ENCODE data around the gene KDM7A. TPM values are rescaled to one million over a fixed set of nuclear protein-coding genes. Genes with fewer than 3 reads are reported as not detected.
"Not testable (repeated sequence)": the region's sequence is repeated elsewhere in the genome, so short reads cannot be mapped to it uniquely, and the experiment has no call there.

KDM7A gene
- total RNA-seq, 1 donor from 2014 or later = 28.1 TPM

DNA sequence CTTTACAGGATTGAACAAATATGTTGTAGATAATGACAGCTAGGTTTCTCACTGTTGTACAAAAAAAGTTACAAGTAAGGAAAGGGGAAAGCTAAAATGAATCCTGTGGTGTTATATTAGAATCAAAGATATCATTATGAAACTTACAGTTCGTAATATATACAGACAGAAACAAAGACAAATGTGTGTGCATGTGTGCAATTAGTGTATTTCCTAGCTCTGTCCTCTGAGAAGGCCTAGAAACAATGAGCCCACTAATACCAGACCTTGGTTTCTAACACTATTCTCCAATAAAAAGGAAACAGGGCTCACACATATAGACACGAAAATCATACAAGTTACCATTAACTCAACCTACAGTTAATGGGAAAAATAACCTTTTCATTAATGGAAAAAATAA, 8.0 kb downstream of the KDM7A start:
- H3K36me3 Mint-ChIP-seq (ENCODE audit: low read depth) = peaks cover 14% of the 10 kb centered on the region
- H3K9me3 Mint-ChIP-seq = no peaks in the 10 kb centered on the region
- H3K4me3 Mint-ChIP-seq = no peak overlapping the region
- no peak overlapping the region for H3K27ac Mint-ChIP-seq
- H3K4me1 Mint-ChIP-seq (ENCODE audit: low read depth) = peaks cover 83% of the 10 kb centered on the region
- no peaks in the 10 kb centered on the region for H3K27me3 Mint-ChIP-seq (ENCODE audit: insufficient read depth)
- intact Hi-C loops (cut with micrococcal nuclease) = loop anchor here (1.0 kb wide), 1 partner anchor 9 kb away; no protein-coding TSS in a partner anchor
- no peak for DNase-seq (ENCODE audit: low spot score)

DNA sequence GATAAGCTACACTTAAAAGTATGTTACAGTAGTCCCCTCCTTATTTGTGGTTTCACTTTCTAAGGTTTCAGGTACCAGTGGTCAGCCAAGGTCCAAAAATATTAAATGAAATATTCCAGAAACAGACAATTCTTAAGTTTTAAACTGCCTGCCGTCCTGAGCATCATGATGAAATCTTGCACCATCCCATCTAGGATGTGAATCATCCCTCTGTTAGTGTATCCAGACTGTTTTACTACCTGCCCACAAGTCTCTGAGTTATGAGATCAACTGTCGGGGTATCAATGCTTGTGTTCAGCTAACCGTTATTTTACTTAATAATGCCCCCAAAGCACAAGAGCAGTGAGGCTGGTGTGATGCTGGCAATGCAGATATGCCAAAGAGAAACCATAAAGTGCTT, 11.4 kb downstream of the KDM7A start:
- H3K27me3 Mint-ChIP-seq (ENCODE audit: insufficient read depth) = no peaks in the 10 kb centered on the region
- peak overlapping the region; percentile 52 for H3K27ac Mint-ChIP-seq
- peaks cover 5% of the 10 kb centered on the region for H3K36me3 Mint-ChIP-seq (ENCODE audit: low read depth)
- H3K4me1 Mint-ChIP-seq (ENCODE audit: low read depth) = peaks cover 84% of the 10 kb centered on the region
- H3K4me3 Mint-ChIP-seq = peak overlapping the region; percentile 28
- intact Hi-C loops (cut with micrococcal nuclease) = no loop called here
- DNase-seq (ENCODE audit: low spot score) = no peak
- H3K9me3 Mint-ChIP-seq = no peaks in the 10 kb centered on the region

DNA sequence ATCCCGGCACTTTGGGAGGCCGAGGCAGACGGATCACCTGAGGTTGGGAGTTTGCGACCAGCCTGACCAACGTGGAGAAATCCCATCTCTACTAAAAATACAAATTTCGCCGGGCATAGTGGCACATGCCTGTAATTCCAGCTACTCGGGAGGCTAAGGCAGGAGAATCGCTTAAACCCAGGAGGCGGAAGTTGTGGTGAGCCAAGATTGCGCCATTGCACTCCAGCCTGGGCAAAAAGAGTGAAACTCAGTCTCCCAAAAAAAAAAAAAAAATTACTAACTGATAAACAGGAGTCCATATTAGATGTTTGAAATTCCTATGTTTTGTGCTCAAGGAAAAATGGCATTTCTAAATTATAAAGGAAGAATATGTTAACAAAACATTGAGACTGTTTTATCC, 14.7 kb downstream of the KDM7A start:
- Mint-ChIP-seq H3K27ac (peak overlapping the region; percentile 29), H3K4me1 (ENCODE audit: low read depth) (peaks cover 72% of the 10 kb centered on the region)
- intact Hi-C loops (cut with micrococcal nuclease) = not testable (repeated sequence)

GRCh38 chr7:140161047-140161446, 15.7 kb downstream of the KDM7A start:
- Mint-ChIP-seq H3K27ac (peak overlapping the region; percentile 62), H3K4me1 (ENCODE audit: low read depth) (peaks cover 73% of the 10 kb centered on the region), H3K36me3 (ENCODE audit: low read depth) (peaks cover 13% of the 10 kb centered on the region), H3K9me3 (no peaks in the 10 kb centered on the region), H3K4me3 (peak overlapping the region; percentile 8), H3K27me3 (ENCODE audit: insufficient read depth) (no peaks in the 10 kb centered on the region)
- intact Hi-C loops (cut with micrococcal nuclease) = loop anchor here (2.0 kb wide), 1 partner anchor 14 kb away; no protein-coding TSS in a partner anchor
- DNase-seq (ENCODE audit: low spot score) = no peak

More for the DNA sequence above, 14.7 kb downstream of the KDM7A start:
- not testable (repeated sequence) for H3K9me3 Mint-ChIP-seq; DNase-seq (ENCODE audit: low spot score); H3K27me3 Mint-ChIP-seq (ENCODE audit: insufficient read depth); H3K4me3 Mint-ChIP-seq
- H3K36me3 Mint-ChIP-seq (ENCODE audit: low read depth) = peaks cover 11% of the 10 kb centered on the region

GRCh38 chr7:140160308-140160707, 16.5 kb downstream of the KDM7A start:
- Mint-ChIP-seq H3K36me3 (ENCODE audit: low read depth) (peaks cover 13% of the 10 kb centered on the region), H3K27ac (peak overlapping the region; percentile 62), H3K4me3 (peak overlapping the region; percentile 8), H3K9me3 (no peaks in the 10 kb centered on the region), H3K27me3 (ENCODE audit: insufficient read depth) (no peaks in the 10 kb centered on the region), H3K4me1 (ENCODE audit: low read depth) (peaks cover 73% of the 10 kb centered on the region)
- no peak for DNase-seq (ENCODE audit: low spot score)
- intact Hi-C loops (cut with micrococcal nuclease) = loop anchor here (1.0 to 2.0 kb wide), 2 partner anchors 9 to 14 kb away; no protein-coding TSS in a partner anchor

GRCh38 chr7:140159497-140159896, 17.3 kb downstream of the KDM7A start:
- H3K4me1 Mint-ChIP-seq (ENCODE audit: low read depth) = peaks cover 71% of the 10 kb centered on the region
- no peak for DNase-seq (ENCODE audit: low spot score)
- H3K27me3 Mint-ChIP-seq (ENCODE audit: insufficient read depth) = no peaks in the 10 kb centered on the region
- no peak overlapping the region for H3K27ac Mint-ChIP-seq
- peaks cover 13% of the 10 kb centered on the region for H3K36me3 Mint-ChIP-seq (ENCODE audit: low read depth)
- H3K4me3 Mint-ChIP-seq = no peak overlapping the region
- intact Hi-C loops (cut with micrococcal nuclease) = no loop called here
- H3K9me3 Mint-ChIP-seq = no peaks in the 10 kb centered on the region

DNA sequence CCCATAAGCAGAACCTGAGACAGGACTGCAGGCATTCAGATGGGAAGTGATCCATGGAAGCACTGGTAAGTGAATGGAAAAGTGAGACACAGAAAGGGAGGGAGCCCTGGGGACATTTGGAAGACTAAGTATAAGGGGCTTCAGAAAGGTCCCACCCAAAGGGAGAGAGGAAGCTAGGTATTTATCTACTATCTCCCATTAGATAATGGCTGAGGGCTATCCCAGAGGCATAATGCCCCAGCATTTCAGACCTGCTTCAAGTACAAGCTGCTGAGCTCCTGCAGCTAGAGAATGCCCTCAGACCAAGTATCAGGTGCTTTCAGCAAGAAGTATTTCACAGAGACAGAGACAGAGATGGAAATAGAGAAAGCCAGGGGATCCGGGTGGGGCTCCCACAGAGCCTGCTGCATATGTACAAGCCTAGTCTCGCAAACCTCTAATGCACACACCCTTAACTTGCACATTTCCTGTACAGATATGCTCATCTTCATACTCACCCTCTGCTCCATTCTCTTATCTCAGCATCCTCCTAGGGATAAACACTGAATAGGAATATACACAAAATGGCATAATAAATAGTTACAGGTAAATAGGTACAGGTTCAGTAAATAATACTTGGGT, 20.2 kb downstream of the KDM7A start:
- no peak for DNase-seq (ENCODE audit: low spot score)
- Mint-ChIP-seq H3K4me3 (no peak overlapping the region), H3K4me1 (ENCODE audit: low read depth) (peaks cover 59% of the 10 kb centered on the region), H3K27ac (peak overlapping the region; percentile 48), H3K36me3 (ENCODE audit: low read depth) (peaks cover 17% of the 10 kb centered on the region), H3K27me3 (ENCODE audit: insufficient read depth) (no peaks in the 10 kb centered on the region), H3K9me3 (no peaks in the 10 kb centered on the region)
- intact Hi-C loops (cut with micrococcal nuclease) = no loop called here

- no peak for DNase-seq (ENCODE audit: low spot score)
- Mint-ChIP-seq H3K36me3 (ENCODE audit: low read depth) (peaks cover 15% of the 10 kb centered on the region), H3K9me3 (no peaks in the 10 kb centered on the region), H3K4me3 (no peak overlapping the region), H3K4me1 (ENCODE audit: low read depth) (peaks cover 51% of the 10 kb centered on the region), H3K27me3 (ENCODE audit: insufficient read depth) (no peaks in the 10 kb centered on the region), H3K27ac (no peak overlapping the region)
- intact Hi-C loops (cut with micrococcal nuclease) = no loop called here
These were observed 21.4 kb downstream of the KDM7A start for GRCh38 chr7:140155428-140155827.

- intact Hi-C loops (cut with micrococcal nuclease) = no loop called here
- no peak for DNase-seq (ENCODE audit: low spot score)
- Mint-ChIP-seq H3K27me3 (ENCODE audit: insufficient read depth) (no peaks in the 10 kb centered on the region), H3K27ac (no peak overlapping the region), H3K4me1 (ENCODE audit: low read depth) (peaks cover 60% of the 10 kb centered on the region), H3K9me3 (no peaks in the 10 kb centered on the region), H3K4me3 (no peak overlapping the region), H3K36me3 (ENCODE audit: low read depth) (peaks cover 21% of the 10 kb centered on the region)
These were observed 23.1 kb downstream of the KDM7A start for GRCh38 chr7:140153666-140154161.

DNA sequence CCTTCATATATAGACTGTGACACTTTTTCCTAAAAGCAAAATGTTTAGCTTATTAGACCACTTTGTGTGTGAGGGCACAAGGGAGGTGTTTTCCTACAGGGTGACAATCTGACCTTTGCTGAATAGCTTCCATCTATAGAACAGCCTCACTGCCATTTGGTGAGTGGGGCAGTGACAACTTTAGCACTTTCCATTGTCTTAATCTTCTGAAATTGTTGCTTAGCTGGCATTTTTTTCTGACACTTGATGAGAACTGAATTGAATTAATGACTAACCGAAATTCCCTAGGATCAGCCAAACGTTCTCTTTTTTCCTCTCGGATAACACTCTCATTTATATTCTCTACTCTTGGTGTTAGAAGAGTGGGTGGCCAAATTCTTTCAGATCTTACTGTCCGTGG, 30.2 kb downstream of the KDM7A start:
- Mint-ChIP-seq H3K4me3 (no peak overlapping the region), H3K27me3 (ENCODE audit: insufficient read depth) (no peaks in the 10 kb centered on the region), H3K36me3 (ENCODE audit: low read depth) (peaks cover 43% of the 10 kb centered on the region), H3K27ac (peak overlapping the region; percentile 42), H3K9me3 (peaks cover 17% of the 10 kb centered on the region), H3K4me1 (ENCODE audit: low read depth) (peaks cover 42% of the 10 kb centered on the region)
- intact Hi-C loops (cut with micrococcal nuclease) = no loop called here
- no peak for DNase-seq (ENCODE audit: low spot score)

- no peak for DNase-seq (ENCODE audit: low spot score)
- Mint-ChIP-seq H3K27me3 (ENCODE audit: insufficient read depth) (no peaks in the 10 kb centered on the region), H3K9me3 (peaks cover 17% of the 10 kb centered on the region), H3K36me3 (ENCODE audit: low read depth) (peaks cover 41% of the 10 kb centered on the region), H3K4me1 (ENCODE audit: low read depth) (peaks cover 42% of the 10 kb centered on the region), H3K4me3 (no peak overlapping the region), H3K27ac (no peak overlapping the region)
- intact Hi-C loops (cut with micrococcal nuclease) = no loop called here
These were observed 31.1 kb downstream of the KDM7A start for GRCh38 chr7:140145709-140146108.

DNA sequence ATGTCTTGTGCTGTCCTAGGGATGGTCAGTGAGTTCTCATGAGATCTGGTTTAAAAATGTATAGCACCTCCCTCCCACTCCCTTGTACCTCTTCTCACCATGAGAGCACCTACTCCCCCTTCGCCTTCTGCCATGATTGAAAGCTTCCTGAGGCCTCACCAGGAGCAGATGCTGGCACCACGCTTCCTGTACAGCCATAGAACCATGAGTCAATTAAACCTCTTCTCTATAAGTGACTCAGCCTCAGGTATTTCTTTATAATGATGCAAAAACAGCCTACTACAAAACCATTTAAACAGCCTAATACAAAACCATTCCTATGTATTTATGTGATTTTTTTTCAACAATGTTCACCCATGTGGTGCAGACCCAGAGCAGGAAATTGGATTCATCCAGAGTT, 32.0 kb downstream of the KDM7A start:
- no peak overlapping the region for H3K4me3 Mint-ChIP-seq
- no peak overlapping the region for H3K27ac Mint-ChIP-seq
- H3K4me1 Mint-ChIP-seq (ENCODE audit: low read depth) = peaks cover 35% of the 10 kb centered on the region
- intact Hi-C loops (cut with micrococcal nuclease) = no loop called here
- H3K27me3 Mint-ChIP-seq (ENCODE audit: insufficient read depth) = no peaks in the 10 kb centered on the region
- H3K36me3 Mint-ChIP-seq (ENCODE audit: low read depth) = peaks cover 40% of the 10 kb centered on the region
- no peak for DNase-seq (ENCODE audit: low spot score)
- H3K9me3 Mint-ChIP-seq = peaks cover 17% of the 10 kb centered on the region

GRCh38 chr7:140143997-140144396, 32.8 kb downstream of the KDM7A start:
- Mint-ChIP-seq H3K27ac (no peak overlapping the region), H3K27me3 (ENCODE audit: insufficient read depth) (no peaks in the 10 kb centered on the region), H3K4me3 (no peak overlapping the region), H3K9me3 (peaks cover 17% of the 10 kb centered on the region), H3K4me1 (ENCODE audit: low read depth) (peaks cover 28% of the 10 kb centered on the region), H3K36me3 (ENCODE audit: low read depth) (peaks cover 36% of the 10 kb centered on the region)
- DNase-seq (ENCODE audit: low spot score) = no peak
- intact Hi-C loops (cut with micrococcal nuclease) = no loop called here

Data from activated T-helper 1 cell treated with anti-CD3 and anti-CD28 coated beads, Interleukin-12 subunit alpha, Interleukin-12 subunit beta, Interleukin-2, Interleukin-4 antibody, amounts not matched to agents 30 ng/mL and 10 ng/mL and 1 ng/mL, durations not matched to agents 14 hours and 24 hours and 36 hours (primary cell).